Keratinocyte (primary cell): ENCODE results near the gene YWHAQ.

ENCODE experiments used
- CTCF ChIP-seq, 3 experiments: IDR thresholded peaks in 1 of 3; conservative IDR thresholded peaks in 1 of 3; optimal IDR thresholded peaks in 1 of 3; 2 replicates in 2 of 3; 3 replicates in 1 of 3; pipeline versions ENCODE3 to v1.5.1; 2011; ENCODE audit warnings: low read length in 3 of 3, mild to moderate bottlenecking in 3 of 3, moderate library complexity in 2 of 3, control low read depth in 1 of 3, inconsistent platforms in 1 of 3; ENCODE audit not compliant: insufficient read depth in 2 of 3; ENCODE audit errors: extremely low read depth in 1 of 3
- EZH2 ChIP-seq: IDR thresholded peaks from one replicate; pipeline ENCODE4 v1.6.1; 2012; ENCODE audit warnings: inconsistent platforms, mild to moderate bottlenecking, low read length, moderate library complexity

GRCh38 chr2:9631878-9632700 lies 1.3 kb upstream of the YWHAQ start:
- TF ChIP-seq CTCF (optimal IDR thresholded peaks at IDR 0.05 in 1 of 3, IDR thresholded peaks at IDR 0.05 in 1 of 3, conservative IDR thresholded peaks at IDR 0.05 in 1 of 3; ENCODE audit: extremely low read depth in 1 of 3, insufficient read depth in 2 of 3, low read length in 3 of 3) (no peak), EZH2 (no peak)
